GF-D8 (cell line): Measurements from ENCODE around the gene CRAT.

Experiments used
- DNase-seq: peaks from one replicate; lab custom pipeline; 2025; lab: John Stamatoyannopoulos, UW

The CRAT gene

DNA sequence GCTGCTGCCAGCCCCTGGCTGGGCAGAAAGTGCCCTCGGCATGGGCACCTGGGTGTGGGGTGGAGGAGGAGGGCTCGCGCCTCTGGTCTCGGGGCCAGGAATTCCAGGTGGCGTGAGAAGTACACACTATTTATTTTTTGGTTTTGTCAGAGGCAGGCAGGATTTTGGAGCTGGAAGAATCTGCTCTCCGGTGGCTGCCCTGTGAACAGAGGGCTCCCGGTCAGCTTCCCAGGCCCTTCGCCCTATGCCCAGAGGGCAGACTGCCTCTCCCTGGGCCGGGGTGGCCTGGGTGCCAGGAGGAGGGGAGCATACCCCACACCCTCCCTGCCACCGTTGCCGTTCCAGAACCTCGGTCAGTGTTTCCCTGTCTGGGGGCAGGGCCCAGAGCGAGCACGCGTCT, 21.3 kb downstream of the CRAT start:
- DNase-seq, result no peak

DNA sequence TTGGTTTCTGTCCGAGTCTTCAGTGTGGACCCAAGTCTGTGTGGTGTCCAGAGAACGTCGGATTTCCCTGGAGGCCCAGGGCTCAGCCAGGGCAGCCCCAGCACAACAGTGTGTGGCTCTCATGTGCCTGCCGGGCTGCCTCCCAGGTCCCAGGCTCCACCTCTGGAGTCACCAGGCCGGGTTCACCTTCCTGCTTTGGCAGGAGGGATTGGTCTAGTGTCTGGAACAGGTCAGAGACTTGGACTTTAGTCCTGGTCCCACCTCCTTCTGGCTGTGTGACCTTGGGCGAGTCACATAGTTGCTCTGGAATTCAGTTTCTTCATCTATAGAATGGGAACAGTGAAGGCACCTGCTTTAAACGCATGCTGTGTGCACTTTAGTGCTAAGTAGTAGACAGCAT, 26.5 kb downstream of the CRAT start:
- DNase-seq, result no peak

DNA sequence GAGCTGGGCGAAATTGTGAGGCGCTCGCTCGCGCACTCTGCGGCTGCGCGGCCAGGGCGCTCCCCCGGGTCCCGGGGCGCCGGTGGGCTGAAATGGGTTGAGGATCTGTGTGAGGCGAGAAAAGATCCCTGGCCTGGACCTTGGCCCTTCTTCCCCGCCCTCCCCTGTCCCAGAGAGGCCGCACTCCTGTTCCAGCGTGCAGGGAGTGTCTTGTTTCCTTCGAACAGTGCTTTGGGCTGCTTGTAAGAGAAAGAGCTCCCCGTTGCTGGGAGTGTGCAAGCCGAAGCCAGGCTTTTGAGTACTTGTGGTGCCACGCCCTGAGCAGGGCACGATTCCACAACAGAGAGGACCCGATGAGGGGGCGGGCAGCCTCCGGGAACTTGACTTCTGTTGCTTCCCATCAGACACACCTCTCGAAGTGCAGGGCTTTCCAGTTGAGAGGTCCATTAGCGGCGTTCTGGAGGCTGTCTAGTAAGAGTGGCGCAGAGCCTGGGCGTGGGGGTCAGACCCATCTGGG, 29.1 kb downstream of the CRAT start:
- peak; percentile 26 for DNase-seq

DNA sequence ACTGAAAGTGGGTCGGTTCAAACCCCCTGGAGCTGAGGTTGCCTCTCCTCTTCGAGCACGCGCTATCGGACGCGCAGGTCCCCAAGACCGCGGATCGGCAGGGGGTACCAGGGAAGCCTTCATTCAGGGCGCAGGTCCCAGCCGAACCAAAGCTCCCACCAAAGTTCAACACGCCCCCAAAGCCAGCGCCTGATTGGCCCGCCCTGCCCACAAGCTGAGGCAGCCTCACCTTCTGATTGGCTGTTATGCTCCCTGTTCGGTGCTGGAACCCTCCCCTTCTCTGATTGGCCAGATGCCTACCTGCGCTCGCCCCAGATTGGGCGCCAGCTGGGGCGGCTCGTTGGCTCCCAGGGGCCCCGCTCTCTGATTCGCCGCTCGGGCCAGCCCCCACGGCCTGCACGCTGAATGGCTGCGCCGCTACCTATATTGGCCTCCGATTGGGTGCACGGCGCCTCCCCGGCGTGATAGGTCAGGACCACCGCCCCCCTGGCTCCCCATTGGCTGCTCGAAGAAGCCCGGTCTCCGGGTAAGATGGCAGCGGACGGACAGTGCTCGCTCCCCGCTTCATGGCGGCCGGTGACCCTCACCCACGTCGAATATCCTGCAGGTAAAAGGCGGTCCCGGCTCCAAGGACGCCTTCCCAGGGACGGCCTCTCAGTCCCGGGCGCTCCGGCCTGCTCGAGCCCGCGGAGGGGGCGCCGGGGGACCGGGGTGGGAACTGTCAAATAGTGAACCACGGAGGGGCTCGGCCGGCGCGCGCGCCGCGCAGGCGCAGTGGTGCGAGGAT, 29.8 kb downstream of the CRAT start, which contains the start of gene DOLPP1:
TSS of gene DOLPP1 (plus strand) at position 511 of the 787 bp plus-strand sequence. CDS start at position 532, 21 bp downstream.
- peak; percentile 94 for DNase-seq

- no peak for DNase-seq
Observed at GRCh38 chr9:129080298-129080600, 30.3 kb downstream of the CRAT start.

- DNase-seq, result no peak
Observed at GRCh38 chr9:129079829-129080228, 30.8 kb downstream of the CRAT start.

- DNase-seq, result no peak
Observed at GRCh38 chr9:129078691-129079503, 31.7 kb downstream of the CRAT start.

DNA sequence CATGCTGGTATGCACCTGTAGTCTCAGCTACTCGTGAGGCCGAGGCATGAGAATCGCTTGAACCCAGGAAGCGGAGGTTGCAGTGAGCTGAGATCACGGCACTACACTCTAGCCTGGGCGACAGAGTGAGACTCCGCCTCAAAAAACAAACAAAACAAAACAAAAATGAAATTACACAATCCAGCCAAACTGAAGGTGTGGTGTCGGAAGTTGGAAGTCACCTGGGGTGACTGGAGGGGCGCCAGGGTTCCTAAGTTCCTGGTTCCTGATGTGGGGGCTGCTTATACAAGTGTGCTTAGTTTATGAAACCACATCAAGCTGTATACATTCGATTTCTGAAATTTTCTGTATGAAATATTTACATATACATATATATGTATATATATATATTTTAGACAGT, 33.4 kb downstream of the CRAT start:
- DNase-seq, result no peak

DNA sequence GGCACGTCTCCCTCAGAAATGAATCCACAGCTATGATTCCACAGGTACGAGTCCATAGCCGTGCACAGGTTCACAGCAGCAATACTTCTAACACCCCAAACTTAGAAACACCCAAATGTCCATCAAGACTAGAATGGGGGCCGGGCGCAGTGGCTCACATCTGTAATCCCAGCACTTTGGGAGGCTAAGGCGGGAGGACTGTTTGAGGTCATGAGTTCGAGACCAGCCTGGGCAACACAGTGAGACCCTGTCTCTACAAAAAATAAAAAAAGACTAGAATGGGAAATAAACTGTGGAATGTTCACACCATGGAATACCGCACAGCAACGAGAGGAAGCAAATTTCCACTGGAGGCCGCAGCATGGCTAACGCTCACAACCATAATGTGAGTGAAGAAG, 34.0 kb downstream of the CRAT start:
- DNase-seq, result no peak

- no peak for DNase-seq
Observed at GRCh38 chr9:129075996-129076639, 34.5 kb downstream of the CRAT start.

- DNase-seq, result no peak
Observed at GRCh38 chr9:129074106-129074505, 36.5 kb downstream of the CRAT start.

DNA sequence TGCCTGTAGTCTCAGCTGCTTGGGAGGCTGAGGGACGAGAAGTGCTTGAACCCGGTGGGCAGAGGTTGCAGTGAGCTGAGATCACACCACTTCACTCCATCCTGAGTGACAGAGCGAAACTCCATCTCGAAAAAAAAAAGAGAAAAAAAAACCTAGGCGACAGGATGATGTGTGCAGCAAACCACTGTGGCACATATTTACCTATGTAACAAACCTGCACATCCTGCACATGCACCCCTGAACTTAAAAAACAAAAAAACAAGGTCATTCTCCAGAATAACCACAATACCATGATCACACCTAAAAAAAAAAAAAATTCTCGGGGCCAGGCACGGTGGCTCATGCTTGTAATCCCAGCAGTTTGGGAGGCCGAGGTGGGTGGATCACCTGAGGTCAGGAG, 37.2 kb downstream of the CRAT start:
- DNase-seq, result no peak

GRCh38 chr9:129072171-129072570, 38.4 kb downstream of the CRAT start:
- DNase-seq, result no peak

GRCh38 chr9:129071526-129072126, 39.0 kb downstream of the CRAT start:
- no peak for DNase-seq

DNA sequence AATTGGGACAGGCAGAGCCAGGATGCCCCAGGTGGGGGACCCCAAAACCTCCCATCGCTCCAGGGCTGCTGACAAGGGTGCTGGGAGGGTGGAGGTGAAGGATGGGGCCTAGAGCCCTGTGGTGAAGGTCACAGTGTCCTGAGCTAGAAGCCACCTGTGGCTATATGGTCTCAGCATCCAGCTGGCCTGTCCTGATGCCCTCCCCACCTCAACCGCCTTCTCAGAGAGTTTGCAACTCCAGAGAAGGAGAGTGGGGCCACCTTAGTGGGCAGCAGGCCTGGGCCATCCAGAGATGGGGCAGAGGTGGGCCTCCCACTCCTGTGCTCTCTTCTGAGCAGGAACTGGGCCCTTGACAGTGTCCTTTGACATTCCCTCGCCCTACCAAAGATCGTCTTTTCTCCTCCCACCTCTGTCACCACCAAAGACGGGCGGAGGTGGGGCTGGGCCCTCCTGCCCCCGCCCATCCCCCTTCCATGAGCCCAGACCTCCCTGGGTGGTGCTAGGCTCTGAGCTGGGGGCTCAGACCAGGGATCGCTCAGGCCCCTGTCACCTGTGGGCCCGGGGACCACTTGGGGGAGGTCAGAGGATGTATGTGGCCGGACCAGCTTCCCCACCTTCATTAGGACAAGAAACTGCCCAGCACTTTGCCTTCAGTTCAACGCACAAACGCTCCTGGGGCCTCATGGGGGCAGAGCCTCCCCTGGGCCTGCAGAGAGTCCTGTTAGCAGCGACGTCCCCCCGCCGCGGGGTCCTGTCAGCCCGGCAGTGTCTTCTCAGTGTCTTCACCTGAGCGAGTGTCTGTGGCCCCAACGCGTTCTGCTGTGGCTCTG, 39.7 kb downstream of the CRAT start:
- no peak for DNase-seq

DNA sequence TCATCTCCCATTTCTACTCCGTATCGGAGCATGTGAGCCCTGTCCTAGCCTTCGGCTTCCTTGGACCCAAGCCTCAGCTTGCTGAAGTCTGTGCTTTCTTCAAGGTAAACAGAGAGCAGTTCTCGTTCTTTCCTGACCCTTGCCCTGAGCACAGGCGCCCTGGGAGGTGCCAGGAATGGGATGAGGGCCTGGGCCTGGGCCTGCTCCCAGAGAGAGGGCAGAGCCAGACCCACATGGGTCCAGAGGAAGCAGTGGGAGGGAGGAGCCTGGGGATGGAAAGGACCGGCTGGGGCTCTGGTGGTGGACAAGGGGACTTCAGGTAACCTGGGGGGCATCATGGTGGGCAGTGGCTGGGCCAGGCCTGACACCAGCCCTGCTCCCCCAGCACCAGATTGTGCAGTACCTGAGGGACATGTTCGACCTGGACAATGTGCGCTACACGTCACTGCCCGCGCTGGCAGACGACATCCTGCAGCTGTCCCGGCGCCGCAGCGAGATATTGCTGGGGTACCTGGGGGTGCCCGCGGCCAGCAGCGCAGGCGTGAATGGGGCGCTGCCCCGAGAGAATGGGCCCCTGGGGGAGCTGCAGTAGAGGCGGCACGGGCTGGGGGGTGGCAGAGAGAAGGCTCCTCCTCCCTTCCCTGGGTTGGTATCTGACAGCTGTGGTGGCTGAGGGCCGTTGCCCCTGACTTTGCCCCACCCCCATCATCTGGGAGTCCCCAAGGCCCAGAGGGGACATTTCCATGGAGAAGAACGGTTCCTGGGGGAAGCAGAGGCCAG, 40.5 kb downstream of the CRAT start:
- no peak for DNase-seq

GRCh38 chr9:129068990-129069861, 41.4 kb downstream of the CRAT start:
- DNase-seq, result peak; percentile 96

- no peak for DNase-seq
Observed at GRCh38 chr9:129068110-129068509, 42.5 kb downstream of the CRAT start.

- DNase-seq, result no peak
Observed at GRCh38 chr9:129064499-129064908, 46.1 kb downstream of the CRAT start.

- DNase-seq, result no peak
Observed at GRCh38 chr9:129063061-129063460, 47.5 kb downstream of the CRAT start.
